Activated B cell treated with CpG ODN at 0.5 μM for 24 hours (primary cell): ENCODE data around the gene LRP8. TPM values are rescaled to one million over a fixed set of nuclear protein-coding genes. Genes with fewer than 3 reads are reported as not detected.
A peak's percentile ranks its signal among the peaks of the same experiment; 100 is the strongest.

Experiments
- ATAC-seq: fragments of 200-7000 bp; cut with Tn5 transposase; one replicate; pipeline ENCODE4 v1.10.0; 2021; ENCODE audit warnings: low read depth, mild to moderate bottlenecking, moderate library complexity
- CTCF ChIA-PET: fragments of 350-600 bp; sonication (Branson Sonifier 250); formaldehyde crosslinking; loops from one replicate; lab custom pipeline; 2021; ENCODE audit warnings: antibody characterized with exemption; lab: Charles Lee
- POLR2A ChIA-PET: fragments of 350-600 bp; sonication (Branson Sonifier 250); formaldehyde crosslinking; loops from one replicate; lab custom pipeline; 2021; ENCODE audit warnings: antibody characterized with exemption; lab: Charles Lee
- DNase-seq: peaks from one replicate; pipeline ENCODE4 v3.0.0; 2022
- H3K27ac Mint-ChIP-seq: one replicate; pipeline ENCODE4 v1.8.0; 2020; ENCODE audit warnings: mixed read lengths
- H3K27me3 Mint-ChIP-seq: one replicate; pipeline ENCODE4 v1.8.0; 2021; ENCODE audit warnings: mixed read lengths
- H3K36me3 Mint-ChIP-seq: one replicate; pipeline ENCODE4 v1.8.0; 2021; ENCODE audit warnings: low read depth, mixed read lengths
- H3K4me1 Mint-ChIP-seq: one replicate; pipeline ENCODE4 v1.8.0; 2021; ENCODE audit warnings: mixed read lengths
- H3K4me3 Mint-ChIP-seq: one replicate; pipeline ENCODE4 v1.8.0; 2020; ENCODE audit warnings: mild to moderate bottlenecking, mixed read lengths
- H3K9me3 Mint-ChIP-seq: one replicate; pipeline ENCODE4 v1.8.0; 2020; ENCODE audit warnings: mixed read lengths
- CTCF ChIP-seq: fragments of 200-600 bp; IDR thresholded peaks from one replicate; pipeline ENCODE4 v1.8.0; 2022; ENCODE audit warnings: antibody characterized with exemption, mild to moderate bottlenecking
- intact Hi-C: fragments of 100-400 bp; cut with micrococcal nuclease; formaldehyde crosslinking; loops from one replicate; pipeline ENCODE4 v1.15.1; 2024
- total RNA-seq: library from RNA; stranded (reverse); gene quantifications from 2 replicates; pipeline ENCODE4 v1.2.3, GENCODE V29; 2022

Gene LRP8
- total RNA-seq, 1 donor from 2014 or later, result 40.6 TPM

GRCh38 chr1:53319296-53320101 is 8.4 kb downstream of the LRP8 start:
- H3K36me3 Mint-ChIP-seq, result peaks cover 6% of the 10 kb centered on the region
- ChIA-PET POLR2A (no interaction called here), CTCF (no interaction called here)
- no peak for TF ChIP-seq CTCF
- H3K4me1 Mint-ChIP-seq, result peaks cover 24% of the 10 kb centered on the region
- no peak overlapping the region for H3K4me3 Mint-ChIP-seq
- intact Hi-C loops, result loop anchor here (10.0 kb wide), 1 partner anchor 765 kb away; the partner anchor contains the start of gene TUT4
- DNase-seq (no peak), ATAC-seq (no peak)
- no peaks in the 10 kb centered on the region for H3K9me3 Mint-ChIP-seq
- no peaks in the 10 kb centered on the region for H3K27me3 Mint-ChIP-seq
- no peak overlapping the region for H3K27ac Mint-ChIP-seq

- CTCF ChIA-PET, result no interaction called here
- Mint-ChIP-seq H3K27me3 (no peaks in the 10 kb centered on the region), H3K4me3 (no peak overlapping the region), H3K36me3 (peaks cover 5% of the 10 kb centered on the region), H3K9me3 (no peaks in the 10 kb centered on the region), H3K4me1 (peaks cover 33% of the 10 kb centered on the region), H3K27ac (no peak overlapping the region)
- intact Hi-C loops, result no loop called here
- no peak for TF ChIP-seq CTCF
- ATAC-seq (peak; percentile 65), DNase-seq (no peak)
- POLR2A ChIA-PET, result interaction anchor here (0.7 to 1.5 kb wide), 3 partner anchors 9 to 1466 kb away, joined by 3 to 9 read pairs (median 5); no protein-coding TSS in a partner anchor
These were observed 10.0 kb downstream of the LRP8 start for GRCh38 chr1:53317646-53318539.

- no peaks in the 10 kb centered on the region for H3K9me3 Mint-ChIP-seq
- H3K4me3 Mint-ChIP-seq, result no peak overlapping the region
- TF ChIP-seq CTCF, result no peak
- ATAC-seq (no peak), DNase-seq (no peak)
- H3K27me3 Mint-ChIP-seq, result no peaks in the 10 kb centered on the region
- H3K27ac Mint-ChIP-seq, result no peak overlapping the region
- intact Hi-C loops, result no loop called here
- H3K4me1 Mint-ChIP-seq, result peaks cover 33% of the 10 kb centered on the region
- CTCF ChIA-PET, result no interaction called here
- POLR2A ChIA-PET, result interaction anchor here (1.0 to 1.5 kb wide), 2 partner anchors 8 to 10 kb away, joined by 3 to 9 read pairs; no protein-coding TSS in a partner anchor
- H3K36me3 Mint-ChIP-seq, result peaks cover 5% of the 10 kb centered on the region
These were observed 10.9 kb downstream of the LRP8 start for GRCh38 chr1:53316766-53317581.

GRCh38 chr1:53316424-53316765 is 11.5 kb downstream of the LRP8 start:
- ATAC-seq (no peak), DNase-seq (no peak)
- Mint-ChIP-seq H3K9me3 (no peaks in the 10 kb centered on the region), H3K27me3 (no peaks in the 10 kb centered on the region), H3K27ac (no peak overlapping the region), H3K4me3 (no peak overlapping the region), H3K36me3 (peaks cover 5% of the 10 kb centered on the region), H3K4me1 (peaks cover 30% of the 10 kb centered on the region)
- TF ChIP-seq CTCF, result no peak
- CTCF ChIA-PET, result no interaction called here
- POLR2A ChIA-PET, result interaction anchor here (1.0 kb wide), 1 partner anchor 9 kb away, joined by 3 read pairs; no protein-coding TSS in a partner anchor
- intact Hi-C loops, result no loop called here
